Measurements from ENCODE around the gene SHC1.

DNA sequence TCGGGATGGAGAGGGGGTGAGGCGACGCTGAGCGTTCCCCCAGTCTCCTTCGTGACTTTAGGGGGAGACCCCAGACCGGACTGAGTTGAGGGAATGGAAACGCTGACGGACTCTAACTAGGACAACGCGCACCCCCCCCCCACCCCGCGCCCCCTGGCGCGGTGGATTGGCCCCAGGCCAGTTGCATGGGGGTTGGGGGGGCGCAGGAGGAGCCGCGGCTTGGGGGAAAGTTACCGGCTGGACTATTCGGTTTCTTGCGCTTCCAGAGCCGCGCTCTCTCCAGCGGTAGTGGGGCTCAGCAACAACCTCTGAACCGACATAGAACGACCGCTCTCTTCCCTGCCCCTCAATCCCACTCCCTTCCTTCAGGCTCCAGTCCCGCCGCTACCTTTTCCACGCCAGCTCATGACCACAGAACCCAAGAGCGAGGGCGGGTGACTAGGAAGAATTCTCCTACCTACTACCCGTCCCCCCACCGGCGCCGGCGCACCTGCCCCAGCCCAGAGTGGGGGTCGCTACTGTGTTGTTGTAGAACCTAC is 32.7 kb upstream of the SHC1 start:
- TF ChIP-seq CTCF (IDR thresholded peaks at IDR 0.05) = no peak
- peak in 1 of 2 donors; percentile 33 for TF ChIP-seq POLR2A (IDR thresholded peaks at IDR 0.05)

All from thyroid gland (tissue), 4 donors.